Gastrocnemius medialis (tissue), 4 donors: ENCODE measurements around the gene CCDC92.

ENCODE experiments used
- CTCF ChIP-seq, 5 experiments: fragments of 450-650 bp in 3 of 5; fragments of 200-600 bp in 2 of 5; sonication (generic) in 2 of 5; IDR thresholded peaks in 4 of 5; conservative IDR thresholded peaks in 1 of 5; 1 replicate in 4 of 5; 2 replicates in 1 of 5; pipeline ENCODE4 v1.5.1; 2016 to 2019; ENCODE audit warnings: antibody characterized with exemption in 5 of 5, mild to moderate bottlenecking in 3 of 5, moderate library complexity in 3 of 5
- POLR2A ChIP-seq, 2 donors: fragments of 450-650 bp; IDR thresholded peaks; one replicate each; pipeline ENCODE4 v1.6.1; 2017; ENCODE audit warnings: antibody characterized with exemption in 2 of 2, mild to moderate bottlenecking in 2 of 2, moderate library complexity in 2 of 2

GRCh38 chr12:123973552-123974341 lies 1.1 kb upstream of the CCDC92 start:
- TF ChIP-seq CTCF (IDR thresholded peaks at IDR 0.05 in 4 of 5, conservative IDR thresholded peaks at IDR 0.05 in 1 of 5), result no peak
- TF ChIP-seq POLR2A (IDR thresholded peaks at IDR 0.05), result no peak
